ENCODE measurements around the gene HOXA4. TPM values are rescaled to one million over a fixed set of nuclear protein-coding genes. Genes with fewer than 3 reads are reported as not detected.

HOXA4 gene
- total RNA-seq, 1 donor from 2014 or later, result 7.1 TPM

DNA sequence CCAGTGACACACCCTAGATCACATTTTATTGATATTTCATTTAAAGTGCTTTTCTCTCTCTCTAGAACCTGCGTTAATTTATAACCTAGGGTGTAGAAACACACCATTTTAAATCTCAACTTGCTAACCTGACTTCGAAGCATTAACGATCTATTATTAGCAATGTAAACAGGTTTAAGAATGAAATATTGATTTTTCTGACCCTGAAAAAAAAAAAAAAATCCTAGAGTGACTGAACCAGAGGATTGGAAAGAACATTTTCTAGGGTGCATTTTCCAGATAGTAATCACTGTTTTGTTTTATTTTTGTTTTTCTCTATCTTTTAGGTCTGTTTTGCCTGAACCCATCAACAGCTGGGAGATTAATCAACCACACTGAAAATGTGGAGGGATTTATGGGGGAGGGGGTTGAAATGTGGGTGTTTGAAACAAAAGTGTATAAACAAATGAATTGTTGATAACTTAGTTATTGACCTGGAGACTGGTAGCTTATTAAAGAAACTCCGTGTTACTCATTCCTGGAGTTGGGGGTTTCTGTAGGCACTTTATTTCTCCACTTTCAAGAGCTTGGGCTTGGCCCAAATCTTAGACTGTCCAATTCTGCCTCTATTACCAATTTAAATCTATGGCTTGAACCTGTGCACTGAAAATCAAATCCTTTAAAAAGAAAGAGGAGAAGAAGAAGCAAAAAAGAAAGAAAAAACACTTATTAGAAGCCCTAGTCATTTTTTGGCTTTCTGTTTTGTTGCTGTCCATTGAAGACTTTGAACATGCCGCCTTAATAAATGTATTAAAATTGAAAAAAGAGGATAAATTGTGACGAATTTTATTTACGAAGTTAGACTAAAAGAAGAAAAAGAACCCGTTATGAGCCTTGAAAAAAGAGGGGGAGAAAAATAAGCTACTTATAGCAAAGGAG is 30.8 kb downstream of the HOXA4 start:
- Histone ChIP-seq H3K9me3 (no peaks in the 10 kb centered on the region), H3K27me3 (peaks cover 17% of the 10 kb centered on the region), H3K4me3 (peak overlapping the region; percentile 91), H3K4me1 (peaks cover 8% of the 10 kb centered on the region), H3K27ac (peak overlapping the region; percentile 91), H3K36me3 (no peaks in the 10 kb centered on the region)
- no peak for ATAC-seq
- no peak for DNase-seq
- TF ChIP-seq, protein P1, sequence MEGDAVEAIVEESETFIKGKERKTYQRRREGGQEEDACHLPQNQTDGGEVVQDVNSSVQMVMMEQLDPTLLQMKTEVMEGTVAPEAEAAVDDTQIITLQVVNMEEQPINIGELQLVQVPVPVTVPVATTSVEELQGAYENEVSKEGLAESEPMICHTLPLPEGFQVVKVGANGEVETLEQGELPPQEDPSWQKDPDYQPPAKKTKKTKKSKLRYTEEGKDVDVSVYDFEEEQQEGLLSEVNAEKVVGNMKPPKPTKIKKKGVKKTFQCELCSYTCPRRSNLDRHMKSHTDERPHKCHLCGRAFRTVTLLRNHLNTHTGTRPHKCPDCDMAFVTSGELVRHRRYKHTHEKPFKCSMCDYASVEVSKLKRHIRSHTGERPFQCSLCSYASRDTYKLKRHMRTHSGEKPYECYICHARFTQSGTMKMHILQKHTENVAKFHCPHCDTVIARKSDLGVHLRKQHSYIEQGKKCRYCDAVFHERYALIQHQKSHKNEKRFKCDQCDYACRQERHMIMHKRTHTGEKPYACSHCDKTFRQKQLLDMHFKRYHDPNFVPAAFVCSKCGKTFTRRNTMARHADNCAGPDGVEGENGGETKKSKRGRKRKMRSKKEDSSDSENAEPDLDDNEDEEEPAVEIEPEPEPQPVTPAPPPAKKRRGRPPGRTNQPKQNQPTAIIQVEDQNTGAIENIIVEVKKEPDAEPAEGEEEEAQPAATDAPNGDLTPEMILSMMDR (IDR thresholded peaks at IDR 0.05), result no peak
- intact Hi-C loops (cut with DNase I), result loop anchor here (5.0 to 10.0 kb wide), 2 partner anchors 43 to 245 kb away; partner anchors contain the start of gene HOXA5

DNA sequence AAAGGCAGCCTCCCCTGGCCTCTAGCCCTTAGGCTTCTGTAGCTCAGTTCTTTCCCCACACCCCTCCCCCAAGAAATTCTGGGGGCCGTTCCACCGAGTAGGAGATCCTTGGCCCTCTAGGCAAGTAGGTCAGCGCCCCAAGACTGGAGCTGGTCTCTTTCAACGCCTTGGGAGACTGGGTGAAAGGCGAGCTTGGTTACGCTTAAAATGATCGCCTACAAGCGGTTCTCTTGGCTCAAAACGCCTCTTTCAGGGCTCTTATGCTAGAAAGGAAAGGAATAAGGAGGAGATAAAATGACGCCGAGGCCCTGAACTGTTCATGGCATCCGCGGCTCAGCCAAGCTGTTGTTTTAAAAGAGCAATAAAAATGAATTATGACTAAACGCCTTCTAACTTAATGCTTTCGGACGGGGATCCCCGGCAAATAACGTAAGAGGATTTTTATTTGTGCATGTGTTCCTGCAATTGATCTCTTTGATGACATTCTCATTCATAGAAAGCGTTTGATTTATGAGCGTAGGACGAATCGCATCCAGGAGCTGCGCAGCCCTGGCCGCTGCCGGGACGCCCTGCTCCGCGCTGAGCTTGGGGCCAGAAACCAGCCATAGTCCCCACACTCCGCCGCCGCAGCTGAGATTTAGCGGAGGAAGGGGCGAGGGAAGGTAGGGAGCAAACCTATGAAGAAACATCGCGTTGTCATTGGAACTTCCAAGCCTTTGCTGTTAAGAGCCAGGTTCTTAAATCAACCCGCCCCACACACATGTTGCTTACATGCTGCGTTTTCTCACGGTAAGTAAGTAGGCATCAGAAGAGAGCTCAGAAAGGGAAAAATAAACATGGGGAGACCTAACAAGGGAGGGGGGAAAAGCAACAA is 31.7 kb downstream of the HOXA4 start:
- DNase-seq (no peak), ATAC-seq (no peak)
- H3K36me3 ChIP-seq, result no peaks in the 10 kb centered on the region
- H3K4me1 ChIP-seq, result peaks cover 8% of the 10 kb centered on the region
- H3K27ac ChIP-seq, result peak overlapping the region; percentile 91
- intact Hi-C loops (cut with DNase I), result loop anchor here (5.0 kb wide), 1 partner anchor 43 kb away; the partner anchor contains the start of gene HOXA5
- peaks cover 16% of the 10 kb centered on the region for H3K27me3 ChIP-seq
- TF ChIP-seq, protein P1 (IDR thresholded peaks at IDR 0.05), result no peak
- H3K4me3 ChIP-seq, result peak overlapping the region; percentile 91
- no peaks in the 10 kb centered on the region for H3K9me3 ChIP-seq

DNA sequence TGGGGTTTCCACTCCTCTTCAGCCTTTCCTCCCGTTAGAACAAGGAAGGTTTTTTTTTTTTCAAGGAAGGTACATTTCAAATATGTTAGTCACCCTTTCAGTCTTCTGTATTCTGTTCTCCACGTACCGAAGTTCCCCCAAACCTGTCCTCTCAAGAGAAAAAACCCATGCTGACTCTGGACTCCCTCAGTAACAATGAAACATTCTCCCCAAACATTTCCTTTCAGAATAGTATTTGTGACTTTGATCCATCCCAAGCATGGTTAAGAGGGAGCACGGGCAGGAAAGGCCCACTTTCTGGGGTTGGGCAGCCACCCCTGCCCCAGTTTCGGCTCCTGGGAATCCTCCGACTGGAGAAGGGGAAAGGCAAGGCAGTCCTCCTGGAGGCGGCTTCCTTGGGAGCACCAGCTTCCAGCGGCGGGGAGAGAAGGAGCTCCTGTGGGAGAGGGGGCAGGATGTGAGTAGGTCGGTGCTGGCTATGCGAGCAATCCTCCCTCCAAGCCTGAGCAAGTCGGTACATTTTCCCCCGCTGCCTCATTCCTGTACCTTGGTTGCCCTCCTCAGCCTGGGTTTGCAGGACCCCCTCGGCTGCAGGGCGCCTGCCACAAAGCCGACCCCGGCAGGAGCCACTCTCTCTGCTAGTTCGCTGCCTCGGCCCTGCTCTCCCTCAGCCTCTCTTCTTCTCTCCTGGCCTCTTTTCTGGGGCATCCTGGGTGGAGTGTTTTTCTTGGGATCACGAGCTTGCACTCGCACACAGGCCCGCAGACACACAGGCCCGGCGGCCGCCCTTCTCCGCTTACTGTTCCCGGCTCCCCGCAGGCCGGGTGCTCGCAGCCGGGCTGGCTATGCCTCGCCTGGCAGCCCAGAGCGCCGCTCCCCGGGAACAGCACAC is 32.6 kb downstream of the HOXA4 start:
- intact Hi-C loops (cut with DNase I), result loop anchor here (5.0 kb wide), 1 partner anchor 44 kb away; the partner anchor contains the start of gene HOXA5
- DNase-seq (no peak), ATAC-seq (no peak)
- TF ChIP-seq, protein P1 (IDR thresholded peaks at IDR 0.05), result no peak
- H3K4me1 ChIP-seq, result peaks cover 8% of the 10 kb centered on the region
- H3K4me3 ChIP-seq, result peak overlapping the region; percentile 91
- no peaks in the 10 kb centered on the region for H3K9me3 ChIP-seq
- peaks cover 7% of the 10 kb centered on the region for H3K27me3 ChIP-seq
- peak overlapping the region; percentile 91 for H3K27ac ChIP-seq
- H3K36me3 ChIP-seq, result no peaks in the 10 kb centered on the region

DNA sequence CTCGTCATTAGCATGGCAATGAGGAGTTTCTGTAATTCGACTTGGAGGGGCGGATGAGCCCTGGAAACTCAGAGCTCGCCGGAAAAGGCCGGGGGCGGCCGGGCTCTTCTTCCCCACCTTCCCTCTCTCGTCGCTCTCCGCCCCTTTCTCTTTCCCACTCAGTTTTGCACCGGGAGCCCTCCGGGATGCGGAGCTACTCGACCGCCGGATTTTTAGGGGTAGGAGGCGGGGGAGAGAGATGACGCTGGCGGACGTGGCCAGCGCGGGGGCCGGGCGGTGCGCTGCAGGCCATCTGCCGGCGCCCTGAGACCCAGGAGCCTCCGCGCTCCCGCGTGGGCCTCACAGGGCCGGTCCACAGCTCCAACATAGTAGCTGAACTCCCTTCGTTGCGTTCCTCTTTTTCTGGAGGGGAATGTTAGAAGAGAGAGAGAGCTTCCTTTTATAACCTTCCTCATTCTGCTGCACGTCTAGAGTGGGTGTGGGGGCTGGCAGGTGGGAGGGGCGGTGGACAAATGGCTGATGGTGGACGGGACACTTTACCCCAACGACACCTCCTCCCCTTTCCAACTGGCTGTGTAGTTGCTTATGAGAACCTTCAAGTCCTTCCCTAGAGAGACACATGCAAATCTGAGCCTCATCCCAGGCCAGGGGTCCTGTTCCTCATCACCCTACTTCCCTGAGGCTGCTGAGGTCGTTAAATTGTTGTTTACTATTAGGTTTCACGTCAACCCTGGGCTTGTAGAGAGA is 33.6 kb downstream of the HOXA4 start:
- Histone ChIP-seq H3K9me3 (no peaks in the 10 kb centered on the region), H3K36me3 (no peaks in the 10 kb centered on the region), H3K27me3 (peaks cover 6% of the 10 kb centered on the region), H3K4me1 (peaks cover 8% of the 10 kb centered on the region), H3K4me3 (peak overlapping the region; percentile 91), H3K27ac (peak overlapping the region; percentile 91)
- ATAC-seq (peak; percentile 82), DNase-seq (peak; percentile 83)
- TF ChIP-seq, protein P1 (IDR thresholded peaks at IDR 0.05), result no peak
- intact Hi-C loops (cut with DNase I), result loop anchor here (5.0 kb wide), 1 partner anchor 45 kb away; the partner anchor contains the start of gene HOXA5

Measured in upper lobe of right lung (tissue), 1 donor.